Measurements from ENCODE around the gene LAMC1.
A peak's percentile ranks its signal among the peaks of the same experiment; 100 is the strongest.

LAMC1 gene

GRCh38 chr1:183087001-183087400 is 63.8 kb downstream of the LAMC1 start:
- Histone ChIP-seq H3K9me3 (ENCODE audit: control insufficient read depth, insufficient read depth, low read depth, low read length) (no peaks in the 10 kb centered on the region), H3K4me3 (ENCODE audit: low read depth, low read length) (no peak overlapping the region), H3K4me1 (ENCODE audit: control insufficient read depth, insufficient read depth, low read length) (peaks cover 25% of the 10 kb centered on the region), H3K27ac (ENCODE audit: extremely low read depth, low read depth, low read length) (no peak overlapping the region), H3K36me3 (ENCODE audit: control insufficient read depth in 2 of 2, insufficient read depth in 1 of 2, low read length in 2 of 2) (no peaks in the 10 kb centered on the region)
- POLR2A ChIA-PET, result no interaction called here
- CTCF ChIA-PET, result interaction anchor here (0.6 kb wide), 2 partner anchors 17 to 422 kb away, joined by 3 read pairs; no protein-coding TSS in a partner anchor
- TF ChIP-seq ZSCAN4 (tag by site-specific recombination; IDR thresholded peaks at IDR 0.05) (no peak), HIC1 (tag by site-specific recombination; IDR thresholded peaks at IDR 0.05) (no peak), ZNF488 (tag by site-specific recombination; IDR thresholded peaks at IDR 0.05) (no peak), WT1 (tag by site-specific recombination; IDR thresholded peaks at IDR 0.05) (no peak), ZNF571 (tag by site-specific recombination; IDR thresholded peaks at IDR 0.05) (no peak), KLF16 (tag by site-specific recombination; IDR thresholded peaks at IDR 0.05) (no peak), AEBP2 (tag by site-specific recombination; IDR thresholded peaks at IDR 0.05; ENCODE audit: borderline replicate concordance) (no peak)

- CTCF ChIA-PET, result interaction anchor here (1.1 kb wide), 1 partner anchor 55 kb away, joined by 3 read pairs; no protein-coding TSS in a partner anchor
- Histone ChIP-seq H3K36me3 (ENCODE audit: control insufficient read depth in 2 of 2, insufficient read depth in 1 of 2, low read length in 2 of 2) (no peaks in the 10 kb centered on the region), H3K27ac (ENCODE audit: extremely low read depth, low read depth, low read length) (no peak overlapping the region), H3K9me3 (ENCODE audit: control insufficient read depth, insufficient read depth, low read depth, low read length) (no peaks in the 10 kb centered on the region), H3K4me1 (ENCODE audit: control insufficient read depth, insufficient read depth, low read length) (peaks cover 25% of the 10 kb centered on the region), H3K4me3 (ENCODE audit: low read depth, low read length) (no peak overlapping the region)
- POLR2A ChIA-PET, result no interaction called here
- TF ChIP-seq WT1 (tag by site-specific recombination; IDR thresholded peaks at IDR 0.05), result peak; percentile 65; the same call in 1 of the 2 replicates
- no peak for TF ChIP-seq ZNF184 (tag by site-specific recombination; IDR thresholded peaks at IDR 0.05)
- TF ChIP-seq HOXA7 (CRISPR knock-in tag; IDR thresholded peaks at IDR 0.05; ENCODE audit: borderline replicate concordance), result no peak
- TF ChIP-seq ZFP37 (tag by site-specific recombination; IDR thresholded peaks at IDR 0.05), result no peak
- TF ChIP-seq ZNF513 (tag by site-specific recombination; IDR thresholded peaks at IDR 0.05), result no peak
- no peak for TF ChIP-seq ZNF791 (tag by site-specific recombination; IDR thresholded peaks at IDR 0.05)
- TF ChIP-seq GFI1B (tag by site-specific recombination; IDR thresholded peaks at IDR 0.05), result no peak
- TF ChIP-seq HOXD13 (CRISPR knock-in tag; IDR thresholded peaks at IDR 0.05; ENCODE audit: borderline replicate concordance), result no peak
- TF ChIP-seq ZNF785 (tag by site-specific recombination; IDR thresholded peaks at IDR 0.05), result no peak
- TF ChIP-seq GLI4 (tag by site-specific recombination; IDR thresholded peaks at IDR 0.05), result no peak
- 0 out of 2 replicates have a peak, but pooled peaks have one; percentile 8 for TF ChIP-seq ZNF549 (tag by site-specific recombination; IDR thresholded peaks at IDR 0.05)
- TF ChIP-seq ZIC2 (tag by site-specific recombination; IDR thresholded peaks at IDR 0.05), result no peak
- TF ChIP-seq ZSCAN4 (tag by site-specific recombination; IDR thresholded peaks at IDR 0.05), result no peak
- no peak for TF ChIP-seq ZNF175 (tag by site-specific recombination; IDR thresholded peaks at IDR 0.05)
- TF ChIP-seq ZNF561 (tag by site-specific recombination; IDR thresholded peaks at IDR 0.05; ENCODE audit: borderline replicate concordance), result no peak
- no peak for TF ChIP-seq ZNF23 (tag by site-specific recombination; IDR thresholded peaks at IDR 0.05; ENCODE audit: borderline replicate concordance)
- TF ChIP-seq SCRT2 (tag by site-specific recombination; IDR thresholded peaks at IDR 0.05), result no peak
- no peak for TF ChIP-seq ZNF600 (tag by site-specific recombination; IDR thresholded peaks at IDR 0.05)
- TF ChIP-seq ZNF670 (tag by site-specific recombination; IDR thresholded peaks at IDR 0.05; ENCODE audit: low read depth), result no peak
- TF ChIP-seq ZBTB44 (tag by site-specific recombination; IDR thresholded peaks at IDR 0.05), result 0 out of 2 replicates have a peak, but pooled peaks have one; percentile 4
Observed at GRCh38 chr1:183089025-183089639, 65.9 kb downstream of the LAMC1 start.

Data from HEK293 (cell line).